Gastroesophageal sphincter (tissue), 4 donors: ENCODE results near the gene PARD3B. TPM values are rescaled to one million over a fixed set of nuclear protein-coding genes. Genes with fewer than 3 reads are reported as not detected.
A peak's percentile ranks its signal among the peaks of the same experiment; 100 is the strongest.

Source experiments
- ATAC-seq: fragments of 150-250 bp; one replicate; pipeline ENCODE4 v1.9.1; 2016; ENCODE audit warnings: mild to moderate bottlenecking, moderate library complexity
- H3K27ac ChIP-seq, 4 donors: fragments of 200-600 bp; sonication (generic) in 3 of 4; 1 replicate in 3 of 4; 2 replicates in 1 of 4; pipeline ENCODE4 v1.5.1; 2016 to 2019
- H3K27me3 ChIP-seq: fragments of 200-600 bp; sonication (generic); one replicate; pipeline ENCODE4 v1.5.1; 2019
- H3K36me3 ChIP-seq, 2 donors: fragments of 200-600 bp; sonication (generic); one replicate each; pipeline ENCODE4 v1.5.1; 2019; ENCODE audit warnings: control low read depth in 1 of 2
- H3K4me1 ChIP-seq, 3 donors: fragments of 200-600 bp; sonication (generic); 1 replicate in 2 of 3; 2 replicates in 1 of 3; pipeline ENCODE4 v1.5.1; 2016 to 2019; ENCODE audit warnings: control low read depth in 2 of 3
- H3K4me3 ChIP-seq, 2 donors: fragments of 200-600 bp; sonication (generic); one replicate each; pipeline ENCODE4 v1.5.1; 2019; ENCODE audit warnings: mild to moderate bottlenecking in 1 of 2, moderate library complexity in 1 of 2
- H3K9me3 ChIP-seq, 3 donors: fragments of 200-600 bp; sonication (generic); one replicate each; pipeline ENCODE4 v1.5.1; 2017 to 2019; ENCODE audit warnings: control low read depth in 2 of 3
- EP300 ChIP-seq: sonication (generic); formaldehyde crosslinking; IDR thresholded peaks from one replicate; pipeline ENCODE4 v1.6.1; 2017; ENCODE audit warnings: antibody characterized with exemption, mild to moderate bottlenecking
- POLR2A ChIP-seq, 2 donors: fragments of 450-650 bp; IDR thresholded peaks; one replicate each; pipeline ENCODE4 v1.6.1; 2017; ENCODE audit warnings: antibody characterized with exemption in 2 of 2, mild to moderate bottlenecking in 2 of 2, moderate library complexity in 1 of 2
- POLR2AphosphoS5 ChIP-seq: sonication (generic); formaldehyde crosslinking; IDR thresholded peaks from one replicate; pipeline ENCODE4 v1.6.1; 2017; ENCODE audit warnings: antibody characterized with exemption
- WGBS, 2 donors: methylation state at CpG; one replicate each; pipeline ENCODE4 v1.1.5; 2018; ENCODE audit warnings: low coverage in 1 of 2; 5-methylcytosine and 5-hydroxymethylcytosine counted together
- total RNA-seq, 4 donors: library from RNA; depleted of rRNA; stranded (reverse); fragments of >200 nt; gene quantifications; one replicate each; pipeline ENCODE4 v1.1.0, GENCODE V29; 2016
- TF ChIP-seq, protein P1 (sequence below), 4 experiments: fragments of 200-600 bp in 2 of 4; fragments of 450-650 bp in 2 of 4; sonication (generic) in 1 of 4; IDR thresholded peaks; one replicate each; pipeline ENCODE4 v1.5.1; 2017 to 2019; ENCODE audit warnings: antibody characterized with exemption in 4 of 4, mild to moderate bottlenecking in 2 of 4, moderate library complexity in 2 of 4

PARD3B gene
- total RNA-seq, 4 donors from 2014 or later: 29.6 to 42.2 (median 41.0) TPM

DNA sequence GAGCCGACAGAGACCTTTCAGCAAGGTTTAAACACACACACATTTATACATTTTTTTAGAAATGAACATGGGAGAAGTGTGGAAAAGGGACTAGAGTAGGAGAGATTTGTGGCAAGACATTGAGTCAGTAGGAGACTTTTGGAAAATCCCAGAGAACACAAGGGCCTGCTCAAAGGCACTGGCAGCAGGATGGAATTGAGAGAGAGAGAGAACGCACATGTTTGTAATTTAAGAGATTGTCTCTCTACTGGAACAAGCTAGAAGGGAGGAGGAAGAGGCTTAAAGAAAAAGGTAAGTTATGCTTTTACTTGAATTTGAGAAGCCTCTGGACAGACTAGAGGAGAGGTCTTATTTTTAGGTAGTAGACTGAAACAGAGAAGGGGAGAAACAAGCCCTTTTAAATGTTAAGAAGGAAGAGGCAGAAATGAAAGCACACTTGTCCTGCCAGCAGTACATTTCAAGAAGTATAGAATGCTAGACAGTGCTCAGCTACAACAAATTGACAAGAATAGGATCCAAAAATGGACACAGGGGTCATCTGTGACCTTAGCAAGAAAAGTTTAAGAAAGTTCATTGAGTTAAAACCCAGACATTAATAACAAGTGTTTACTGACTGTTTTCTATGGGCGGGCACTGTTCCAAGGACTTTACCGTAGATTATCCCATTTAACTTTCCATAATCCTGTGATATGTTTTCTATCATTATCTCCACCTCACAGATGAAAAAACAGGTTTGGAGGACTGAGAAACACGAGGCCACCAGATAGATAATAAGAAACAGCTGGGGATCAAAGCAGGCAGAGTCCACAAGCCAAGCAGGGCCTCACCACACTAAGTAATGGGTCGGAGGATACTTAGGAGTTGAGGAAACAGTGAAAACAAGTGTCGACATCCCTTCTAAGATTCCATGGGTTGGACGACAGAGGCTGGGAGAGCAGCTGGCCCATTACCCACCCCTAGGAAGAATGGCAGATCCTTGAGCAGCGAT lies 830.5 kb downstream of the PARD3B start:
- no peaks in the 10 kb centered on the region for H3K4me1 ChIP-seq
- H3K27me3 ChIP-seq: no peaks in the 10 kb centered on the region
- ATAC-seq: peak; percentile 53
- no peaks in the 10 kb centered on the region for H3K9me3 ChIP-seq
- peak overlapping the region in 1 of 4 donors; percentile 30 for H3K27ac ChIP-seq
- TF ChIP-seq, protein P1, sequence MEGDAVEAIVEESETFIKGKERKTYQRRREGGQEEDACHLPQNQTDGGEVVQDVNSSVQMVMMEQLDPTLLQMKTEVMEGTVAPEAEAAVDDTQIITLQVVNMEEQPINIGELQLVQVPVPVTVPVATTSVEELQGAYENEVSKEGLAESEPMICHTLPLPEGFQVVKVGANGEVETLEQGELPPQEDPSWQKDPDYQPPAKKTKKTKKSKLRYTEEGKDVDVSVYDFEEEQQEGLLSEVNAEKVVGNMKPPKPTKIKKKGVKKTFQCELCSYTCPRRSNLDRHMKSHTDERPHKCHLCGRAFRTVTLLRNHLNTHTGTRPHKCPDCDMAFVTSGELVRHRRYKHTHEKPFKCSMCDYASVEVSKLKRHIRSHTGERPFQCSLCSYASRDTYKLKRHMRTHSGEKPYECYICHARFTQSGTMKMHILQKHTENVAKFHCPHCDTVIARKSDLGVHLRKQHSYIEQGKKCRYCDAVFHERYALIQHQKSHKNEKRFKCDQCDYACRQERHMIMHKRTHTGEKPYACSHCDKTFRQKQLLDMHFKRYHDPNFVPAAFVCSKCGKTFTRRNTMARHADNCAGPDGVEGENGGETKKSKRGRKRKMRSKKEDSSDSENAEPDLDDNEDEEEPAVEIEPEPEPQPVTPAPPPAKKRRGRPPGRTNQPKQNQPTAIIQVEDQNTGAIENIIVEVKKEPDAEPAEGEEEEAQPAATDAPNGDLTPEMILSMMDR (IDR thresholded peaks at IDR 0.05): no peak
- TF ChIP-seq EP300 (no peak), POLR2AphosphoS5 (no peak), POLR2A (IDR thresholded peaks at IDR 0.05) (no peak)
- 63 to 76% methylated on average over 4 to 9 of the region's 9 CpGs for WGBS, 2 donors
- H3K36me3 ChIP-seq: no peaks in the 10 kb centered on the region
- H3K4me3 ChIP-seq: no peak overlapping the region

DNA sequence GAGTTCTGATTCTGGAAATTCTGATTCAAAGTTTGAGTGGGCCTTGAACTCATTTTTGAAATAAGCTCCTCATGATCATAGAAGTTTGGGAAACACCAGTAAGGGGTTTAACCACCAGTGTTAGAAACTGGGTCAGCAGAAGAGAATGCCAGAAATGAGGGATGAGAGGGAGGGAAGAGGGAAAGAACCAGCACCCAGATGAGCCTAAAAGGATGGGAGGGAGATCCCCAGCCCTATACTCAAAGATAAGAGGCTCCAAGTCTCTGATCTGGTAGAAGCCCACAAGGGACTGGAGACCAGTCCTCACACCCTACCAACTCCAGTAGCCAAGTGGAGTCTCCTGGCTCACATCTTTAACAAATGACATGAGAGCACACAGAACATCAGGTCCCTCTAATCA lies 832.0 kb downstream of the PARD3B start:
- Histone ChIP-seq H3K27me3 (no peaks in the 10 kb centered on the region), H3K4me1 (no peaks in the 10 kb centered on the region), H3K9me3 (no peaks in the 10 kb centered on the region), H3K27ac (no peak overlapping the region), H3K4me3 (no peak overlapping the region), H3K36me3 (no peaks in the 10 kb centered on the region)
- ATAC-seq: no peak
- TF ChIP-seq EP300 (no peak), POLR2A (IDR thresholded peaks at IDR 0.05) (no peak), POLR2AphosphoS5 (no peak)
- TF ChIP-seq, protein P1 (IDR thresholded peaks at IDR 0.05): no peak

DNA sequence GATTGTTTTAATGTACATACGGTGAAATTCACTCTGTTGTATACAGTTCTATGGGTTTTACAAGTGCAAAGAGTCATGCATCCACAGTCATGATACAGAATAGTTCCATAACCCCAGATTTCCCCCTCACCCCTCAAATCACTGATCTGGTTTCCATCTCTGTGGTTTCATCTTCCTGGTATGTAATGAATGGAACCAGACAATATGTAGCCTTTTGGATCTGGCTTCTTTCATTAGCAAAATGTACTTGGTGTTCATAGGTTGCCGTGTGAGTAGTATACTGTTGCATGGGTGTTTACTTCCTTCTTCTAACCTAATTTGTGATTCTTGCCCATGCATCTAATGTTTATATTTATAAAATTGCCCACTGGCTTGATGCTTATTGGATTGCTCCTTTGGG lies 838.3 kb downstream of the PARD3B start:
- Histone ChIP-seq H3K4me1 (no peaks in the 10 kb centered on the region), H3K27ac (no peak overlapping the region), H3K9me3 (no peaks in the 10 kb centered on the region), H3K27me3 (no peaks in the 10 kb centered on the region), H3K36me3 (no peaks in the 10 kb centered on the region), H3K4me3 (no peak overlapping the region)
- no peak for ATAC-seq
- 100% methylated on average over 2 of the region's 2 CpGs for WGBS, 2 donors
- no peak for TF ChIP-seq EP300
- TF ChIP-seq, protein P1 (IDR thresholded peaks at IDR 0.05): no peak
- TF ChIP-seq POLR2AphosphoS5: no peak

DNA sequence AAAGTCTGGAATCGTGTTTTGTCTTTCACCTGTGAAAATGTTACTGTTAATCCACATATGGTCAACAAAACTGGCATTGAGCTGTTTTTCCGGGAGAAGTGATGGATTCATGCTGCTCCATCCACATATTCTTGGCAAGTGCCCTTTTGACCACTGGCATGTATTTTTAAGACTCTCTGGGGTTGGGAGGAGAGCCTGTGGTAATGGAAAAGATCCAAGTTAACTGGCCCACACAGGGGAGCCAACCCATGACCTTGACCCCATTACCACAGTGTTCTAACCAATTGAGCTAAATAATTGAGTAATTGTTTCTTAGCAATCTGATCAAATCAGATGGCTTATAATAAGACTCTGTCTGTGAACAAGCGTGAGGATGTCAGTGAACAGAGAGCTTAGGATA lies 840.8 kb downstream of the PARD3B start:
- Histone ChIP-seq H3K27me3 (no peaks in the 10 kb centered on the region), H3K36me3 (no peaks in the 10 kb centered on the region), H3K27ac (no peak overlapping the region), H3K9me3 (no peaks in the 10 kb centered on the region), H3K4me3 (no peak overlapping the region), H3K4me1 (no peaks in the 10 kb centered on the region)
- no peak for ATAC-seq
- TF ChIP-seq POLR2AphosphoS5: no peak
- TF ChIP-seq, protein P1 (IDR thresholded peaks at IDR 0.05): no peak
- TF ChIP-seq EP300: no peak
- no peak for TF ChIP-seq POLR2A (IDR thresholded peaks at IDR 0.05)
- 70 to 86% methylated on average over 2 to 3 of the region's 3 CpGs for WGBS, 2 donors
